ENCODE data around the gene ATP6V1D.

DNA sequence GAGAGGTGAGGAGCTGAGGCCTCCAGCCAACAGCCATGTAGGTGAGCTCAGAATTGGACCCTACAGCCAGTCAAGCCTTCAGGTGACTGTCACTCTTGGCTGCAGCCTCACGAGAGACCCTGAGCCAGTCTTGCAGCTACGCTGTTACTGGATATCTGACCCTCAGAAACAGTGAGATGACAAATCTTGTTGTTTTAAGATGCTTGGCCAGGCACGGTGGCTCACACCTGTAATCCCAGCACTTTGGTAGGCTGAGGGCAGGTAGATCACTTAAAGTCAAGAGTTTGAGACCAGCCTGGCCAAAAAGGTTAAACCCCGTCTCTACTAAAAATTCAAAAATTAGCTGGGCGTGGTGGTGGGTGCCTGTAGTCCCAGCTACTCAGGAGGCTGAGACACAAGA is 46.2 kb upstream of the ATP6V1D start:
- TF ChIP-seq, protein P1, sequence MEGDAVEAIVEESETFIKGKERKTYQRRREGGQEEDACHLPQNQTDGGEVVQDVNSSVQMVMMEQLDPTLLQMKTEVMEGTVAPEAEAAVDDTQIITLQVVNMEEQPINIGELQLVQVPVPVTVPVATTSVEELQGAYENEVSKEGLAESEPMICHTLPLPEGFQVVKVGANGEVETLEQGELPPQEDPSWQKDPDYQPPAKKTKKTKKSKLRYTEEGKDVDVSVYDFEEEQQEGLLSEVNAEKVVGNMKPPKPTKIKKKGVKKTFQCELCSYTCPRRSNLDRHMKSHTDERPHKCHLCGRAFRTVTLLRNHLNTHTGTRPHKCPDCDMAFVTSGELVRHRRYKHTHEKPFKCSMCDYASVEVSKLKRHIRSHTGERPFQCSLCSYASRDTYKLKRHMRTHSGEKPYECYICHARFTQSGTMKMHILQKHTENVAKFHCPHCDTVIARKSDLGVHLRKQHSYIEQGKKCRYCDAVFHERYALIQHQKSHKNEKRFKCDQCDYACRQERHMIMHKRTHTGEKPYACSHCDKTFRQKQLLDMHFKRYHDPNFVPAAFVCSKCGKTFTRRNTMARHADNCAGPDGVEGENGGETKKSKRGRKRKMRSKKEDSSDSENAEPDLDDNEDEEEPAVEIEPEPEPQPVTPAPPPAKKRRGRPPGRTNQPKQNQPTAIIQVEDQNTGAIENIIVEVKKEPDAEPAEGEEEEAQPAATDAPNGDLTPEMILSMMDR (conservative IDR thresholded peaks at IDR 0.05; ENCODE audit: low read length) = no peak
- no peak for TF ChIP-seq EZH2phosphoT487 (IDR thresholded peaks at IDR 0.05; ENCODE audit: borderline replicate concordance)

Measured in Loucy (cell line).